HuH-7.5 (cell line): Measurements from ENCODE around the gene CDX2.
"Not testable (repeated sequence)": the region's sequence is repeated elsewhere in the genome, so short reads cannot be mapped to it uniquely, and the experiment has no call there.

Experiments used
- DNase-seq: peaks from one replicate; pipeline ENCODE4 v3.0.0; 2011; ENCODE audit warnings: low spot score

Gene CDX2

DNA sequence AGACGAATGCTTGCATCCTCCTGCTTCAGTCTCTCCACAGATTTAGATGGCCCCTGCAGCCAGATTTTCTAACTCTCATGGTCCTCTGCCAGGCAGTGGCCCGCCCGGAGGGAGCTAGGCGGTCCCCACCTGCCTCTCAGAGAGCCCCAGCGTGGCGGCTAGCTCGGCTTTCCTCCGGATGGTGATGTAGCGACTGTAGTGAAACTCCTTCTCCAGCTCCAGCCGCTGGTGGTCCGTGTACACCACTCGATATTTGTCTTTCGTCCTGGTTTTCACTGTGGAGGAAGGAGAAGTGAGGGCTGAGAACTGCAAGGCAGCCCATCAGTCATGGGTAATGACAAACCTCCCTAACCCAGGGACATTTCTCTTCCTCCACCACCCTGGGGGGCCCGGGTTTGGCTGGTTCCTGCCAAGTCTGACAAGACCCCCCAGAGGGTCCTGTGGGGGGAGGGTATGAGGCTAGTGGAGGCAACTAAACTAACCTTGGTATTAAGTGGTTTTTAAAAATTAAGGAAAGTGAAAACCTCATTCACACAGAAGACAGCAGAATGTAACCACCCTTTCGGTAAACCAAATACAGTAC lies 4.3 kb downstream of the CDX2 start:
- DNase-seq: no peak

DNA sequence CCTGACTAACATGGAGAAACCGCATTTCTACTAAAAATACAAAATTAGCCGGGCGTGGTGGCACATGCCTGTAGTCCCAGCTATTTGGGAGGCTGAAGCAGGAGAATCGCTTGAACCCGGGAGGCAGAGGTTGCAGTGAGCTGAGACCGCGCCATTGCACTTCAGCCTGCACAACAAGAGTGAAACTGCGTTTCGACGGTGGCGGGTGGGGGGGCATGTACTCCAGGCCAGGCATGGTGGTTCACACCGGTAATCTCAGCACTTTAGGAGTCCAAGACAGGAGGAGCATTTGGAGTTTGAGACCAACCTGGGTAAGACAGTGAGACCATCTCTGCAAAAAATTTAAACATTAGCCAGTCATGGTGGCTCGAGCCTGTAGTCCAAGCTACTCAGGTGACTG lies 4.9 kb downstream of the CDX2 start:
- DNase-seq: not testable (repeated sequence)

DNA sequence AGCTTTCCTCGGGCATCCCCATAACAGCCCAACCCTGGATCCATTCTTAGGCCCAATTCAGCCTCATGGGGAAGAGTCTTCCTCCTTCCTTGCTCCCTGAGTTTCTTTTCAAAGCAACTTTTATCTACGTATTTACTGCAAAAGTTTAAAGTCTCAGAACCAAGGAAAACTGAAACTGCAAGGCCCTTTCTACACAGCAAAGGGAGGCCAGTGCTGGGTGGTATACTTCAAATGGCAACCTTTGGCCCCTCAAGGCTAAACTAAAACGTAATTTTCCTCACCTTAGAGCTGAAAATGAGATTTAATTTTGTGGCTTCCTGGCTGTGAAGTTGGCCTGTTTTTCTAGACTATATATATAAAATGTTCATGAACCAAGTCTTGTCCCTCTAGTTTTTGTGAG lies 5.6 kb downstream of the CDX2 start:
- no peak for DNase-seq

DNA sequence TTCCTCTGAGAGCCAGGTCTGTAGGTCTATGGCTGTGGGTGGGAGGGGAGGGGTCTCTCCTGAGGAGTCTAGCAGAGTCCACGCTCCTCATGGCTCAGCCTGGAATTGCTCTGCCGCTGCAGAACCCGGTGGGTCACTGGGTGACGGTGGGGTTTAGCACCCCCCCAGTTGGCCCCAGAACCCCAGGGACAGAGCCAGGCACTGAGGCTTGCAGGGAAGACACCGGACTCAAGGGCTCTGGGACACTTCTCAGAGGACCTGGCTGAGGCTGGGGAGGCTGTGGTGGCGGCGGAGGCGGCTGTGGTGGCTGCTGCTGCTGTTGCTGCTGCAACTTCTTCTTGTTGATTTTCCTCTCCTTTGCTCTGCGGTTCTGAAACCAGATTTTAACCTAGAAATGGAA lies 6.1 kb downstream of the CDX2 start:
- no peak for DNase-seq

DNA sequence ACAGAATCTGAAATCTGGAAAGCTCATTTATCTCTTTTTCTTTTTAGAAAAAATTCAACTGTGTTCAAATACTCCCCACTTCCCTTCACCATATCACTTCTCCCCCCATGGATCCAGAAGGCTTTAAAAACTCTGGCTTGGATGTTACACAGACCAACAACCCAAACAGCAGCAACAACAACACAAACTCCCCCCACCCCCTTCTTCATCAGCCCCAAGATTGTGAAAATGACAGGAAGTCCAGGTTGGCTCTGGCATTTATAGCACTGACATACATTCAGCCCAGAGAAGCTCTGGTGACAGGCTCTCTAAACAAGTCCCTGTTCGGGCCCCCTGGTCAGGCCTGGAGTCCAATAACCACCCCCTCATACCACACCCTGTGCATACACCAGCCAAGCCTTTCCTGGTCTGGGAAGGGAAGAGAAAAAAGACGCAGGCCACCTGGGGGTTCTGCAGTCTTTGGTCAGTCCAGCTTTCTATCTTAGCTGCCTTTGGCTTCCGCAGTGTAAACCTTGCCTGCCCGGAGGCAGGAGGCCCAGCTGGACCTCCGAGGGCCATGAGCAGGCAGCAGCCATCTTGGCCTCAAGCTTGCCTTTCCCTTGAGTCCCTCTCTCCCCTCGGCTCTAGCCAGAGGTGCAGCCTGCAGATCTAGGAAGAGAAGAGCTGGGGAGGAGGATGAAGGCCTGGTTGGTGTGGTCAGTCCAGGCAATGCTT lies 6.8 kb downstream of the CDX2 start:
- peak; percentile 62 for DNase-seq

- DNase-seq: no peak
Measured at GRCh38 chr13:27961227-27962085, 7.7 kb downstream of the CDX2 start.

DNA sequence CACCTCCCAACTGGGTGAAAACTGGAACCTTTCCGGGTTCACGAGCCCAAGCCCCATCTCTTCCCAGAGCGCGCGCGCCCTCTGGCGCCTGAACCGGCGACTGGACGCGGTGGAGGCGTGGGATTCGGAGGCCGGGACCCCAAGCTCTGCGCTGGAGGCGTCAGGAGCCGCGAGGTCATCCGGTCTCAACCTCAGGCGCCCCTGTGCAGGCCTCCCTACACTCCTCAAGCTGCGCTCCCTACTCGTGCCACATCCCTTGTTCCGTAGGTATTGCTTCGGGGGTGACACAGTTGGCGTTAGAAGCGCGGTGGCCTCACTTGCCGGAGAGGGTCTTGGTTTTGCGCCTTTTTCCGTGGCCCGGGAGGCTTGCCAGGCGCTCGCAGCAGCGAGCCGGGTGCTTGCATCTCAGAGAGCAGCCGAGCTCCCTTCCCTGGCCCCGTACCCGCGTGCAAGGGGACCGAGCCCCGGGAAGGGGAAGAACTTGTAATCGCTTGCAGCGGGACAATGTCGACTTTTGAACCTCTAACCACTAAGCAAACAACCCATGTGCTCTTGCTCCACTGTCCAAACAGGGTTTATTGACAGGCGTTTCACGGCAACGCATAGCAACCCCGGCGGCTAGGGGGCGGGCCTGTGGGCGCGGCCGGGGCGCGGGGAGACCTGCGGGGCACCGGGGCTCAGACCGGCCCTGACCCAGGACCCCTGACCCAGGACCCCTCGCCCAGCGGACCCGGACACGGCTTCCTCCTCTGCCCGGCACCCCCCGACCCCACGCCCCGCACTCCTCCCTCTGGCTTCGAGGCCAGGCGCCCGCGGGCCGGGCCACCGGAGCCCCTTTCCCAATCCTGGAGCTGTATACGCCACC lies 8.5 kb downstream of the CDX2 start:
- DNase-seq: peak; percentile 90

DNA sequence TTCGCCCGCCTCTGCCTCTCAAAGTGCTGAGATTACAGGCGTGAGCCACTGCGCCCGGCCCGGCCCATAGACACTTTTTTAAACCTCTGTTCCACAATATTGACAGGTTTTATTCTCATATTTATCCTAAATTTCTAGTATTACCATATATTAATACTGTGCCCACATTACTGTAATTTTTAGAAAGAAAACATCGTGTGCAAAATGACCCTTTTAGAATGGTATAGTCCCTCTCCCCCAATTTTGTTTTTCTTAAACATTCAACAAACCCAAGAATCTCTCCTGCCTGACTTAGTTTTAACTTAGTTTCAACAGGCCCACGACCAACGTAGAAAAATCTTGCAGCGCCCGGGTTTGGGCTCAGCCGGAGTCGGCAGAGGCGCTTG lies 9.1 kb downstream of the CDX2 start:
- no peak for DNase-seq

DNA sequence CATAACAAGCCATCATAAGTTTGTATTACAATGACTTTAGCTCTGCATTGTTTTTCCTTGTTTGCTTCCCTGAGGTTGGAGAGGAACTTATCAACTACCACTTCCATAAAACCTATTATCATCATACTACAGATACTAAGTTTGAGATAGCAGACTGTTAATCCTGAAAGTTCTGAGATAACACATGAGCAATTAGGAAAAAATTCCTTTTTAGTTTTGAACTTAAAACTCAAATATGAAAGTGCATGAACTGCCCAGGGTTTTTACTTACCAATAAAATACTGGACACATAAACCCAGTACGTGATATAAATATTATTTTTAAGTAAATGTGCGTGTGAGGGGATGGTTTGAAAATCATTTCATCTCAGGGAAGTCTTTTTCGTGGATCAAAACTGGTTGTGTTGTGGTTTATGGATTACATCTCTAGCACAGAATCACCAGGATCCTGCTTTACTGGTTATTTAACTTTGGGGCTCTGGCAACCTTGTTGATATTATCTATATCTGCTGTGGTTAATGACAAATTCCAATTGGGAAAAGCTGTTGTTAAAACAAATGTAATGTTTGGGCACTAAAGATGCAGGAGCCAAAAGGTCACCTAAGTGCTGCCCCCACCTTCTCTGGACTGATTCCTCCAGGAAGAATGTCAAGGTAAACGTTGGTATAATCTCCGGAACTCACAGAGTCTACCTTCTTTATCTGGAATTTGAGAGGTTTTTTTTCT lies 12.4 kb downstream of the CDX2 start:
- DNase-seq: no peak

DNA sequence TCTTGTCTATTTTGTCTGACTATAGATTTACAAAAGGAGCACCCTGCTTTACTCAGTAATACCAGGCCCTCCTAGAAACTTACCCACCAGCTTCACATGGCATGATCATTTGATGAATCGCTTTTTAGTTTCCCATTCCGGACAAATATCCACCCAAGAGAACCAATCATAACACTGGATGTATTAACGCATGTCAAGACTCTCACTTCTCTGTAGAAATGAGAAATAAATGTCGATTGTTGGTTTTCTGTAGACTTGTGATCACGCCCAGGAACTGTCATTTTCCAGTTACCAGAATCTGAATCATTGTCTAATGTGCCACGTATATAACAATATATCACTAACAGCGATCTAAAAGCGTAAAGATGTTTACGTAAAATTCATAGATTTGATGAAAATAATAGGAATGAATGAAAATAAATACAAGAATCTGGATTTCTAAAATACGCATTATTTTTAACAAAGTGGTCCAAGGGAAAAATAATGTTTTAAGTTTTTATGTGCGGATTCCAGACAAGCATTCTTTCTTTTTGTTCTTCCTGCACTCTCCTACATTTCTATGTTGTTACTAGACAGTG lies 14.0 kb downstream of the CDX2 start:
- no peak for DNase-seq

GRCh38 chr13:27954406-27954851 lies 14.7 kb downstream of the CDX2 start:
- DNase-seq: no peak

DNA sequence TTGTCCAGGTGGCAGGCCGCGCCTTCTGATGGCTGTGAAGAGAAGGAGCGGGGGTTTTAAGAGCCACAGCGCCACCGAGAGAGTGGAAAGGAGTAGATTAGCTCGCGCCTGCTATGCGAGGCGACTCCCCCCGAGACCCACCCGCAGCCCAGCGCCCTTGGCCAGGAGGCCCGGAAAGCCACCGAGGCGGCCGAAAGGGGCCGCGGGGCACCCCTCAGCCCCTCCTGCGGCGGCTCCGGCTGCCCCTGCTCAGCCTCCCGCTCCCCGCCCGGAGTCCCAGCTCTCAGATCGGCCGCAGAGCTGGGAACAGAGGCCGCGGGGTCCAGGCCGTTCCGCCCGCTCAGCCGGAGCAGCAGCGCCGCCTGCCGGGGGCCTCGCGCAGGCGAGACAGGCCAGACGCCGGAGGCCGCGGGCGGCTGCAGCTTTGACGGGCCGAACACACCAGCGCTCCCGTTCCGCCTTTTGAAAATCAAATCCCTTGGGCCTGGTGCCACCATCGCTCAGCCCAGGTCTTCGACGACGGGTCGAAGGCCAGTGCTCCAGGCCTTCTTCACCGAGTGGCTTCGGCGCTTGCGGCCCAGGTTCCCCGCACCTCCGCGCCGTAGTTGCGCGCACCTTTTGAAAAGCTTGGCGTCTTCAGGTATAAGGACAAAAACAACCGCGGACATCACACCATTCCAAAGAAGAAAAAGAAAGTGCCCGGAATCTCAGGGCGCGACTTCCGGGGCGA lies 15.3 kb downstream of the CDX2 start:
- DNase-seq: peak; percentile 65

GRCh38 chr13:27952876-27953675 lies 16.0 kb downstream of the CDX2 start:
- no peak for DNase-seq

DNA sequence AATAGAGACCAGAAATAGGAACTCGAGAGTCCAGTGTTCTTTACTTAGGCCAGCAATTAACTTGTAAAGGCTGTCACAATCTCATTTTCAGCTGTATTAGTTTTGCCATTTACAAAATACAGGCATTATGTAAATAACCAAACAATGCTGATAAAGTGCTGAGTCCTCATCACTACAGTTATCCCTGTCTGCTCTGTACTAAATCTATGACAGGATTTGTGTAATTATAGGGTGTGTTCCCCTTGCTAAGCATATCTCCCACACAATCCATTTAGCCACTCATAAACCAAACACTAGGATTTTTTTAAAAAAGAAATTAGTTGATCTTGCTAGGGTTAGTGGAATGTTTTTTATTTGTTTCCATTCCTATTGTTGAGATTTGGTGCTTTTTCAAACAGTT lies 26.1 kb downstream of the CDX2 start:
- DNase-seq: no peak

GRCh38 chr13:27933580-27934328 lies 35.4 kb downstream of the CDX2 start:
- DNase-seq: no peak

DNA sequence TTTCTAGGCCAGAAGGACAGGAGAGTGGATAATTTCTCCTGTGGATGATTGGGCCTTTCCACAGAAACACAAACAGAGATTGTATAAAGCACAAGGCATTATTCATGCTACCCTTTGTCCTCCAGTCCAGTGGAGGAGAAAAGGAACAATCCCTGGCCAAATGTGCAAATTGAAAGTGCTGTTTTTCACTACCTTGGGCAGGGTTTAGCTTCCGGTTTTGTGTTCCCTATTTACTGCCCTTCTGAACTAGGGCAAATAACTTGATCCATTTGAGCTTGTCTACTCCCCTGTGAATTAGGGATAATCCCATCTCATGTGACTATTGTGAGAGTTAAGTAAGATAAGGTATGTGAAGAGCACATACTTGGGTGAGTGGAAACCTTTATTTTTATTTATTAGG lies 36.0 kb downstream of the CDX2 start:
- DNase-seq: no peak

- DNase-seq: no peak
Measured at GRCh38 chr13:27929868-27930267, 39.2 kb downstream of the CDX2 start.

DNA sequence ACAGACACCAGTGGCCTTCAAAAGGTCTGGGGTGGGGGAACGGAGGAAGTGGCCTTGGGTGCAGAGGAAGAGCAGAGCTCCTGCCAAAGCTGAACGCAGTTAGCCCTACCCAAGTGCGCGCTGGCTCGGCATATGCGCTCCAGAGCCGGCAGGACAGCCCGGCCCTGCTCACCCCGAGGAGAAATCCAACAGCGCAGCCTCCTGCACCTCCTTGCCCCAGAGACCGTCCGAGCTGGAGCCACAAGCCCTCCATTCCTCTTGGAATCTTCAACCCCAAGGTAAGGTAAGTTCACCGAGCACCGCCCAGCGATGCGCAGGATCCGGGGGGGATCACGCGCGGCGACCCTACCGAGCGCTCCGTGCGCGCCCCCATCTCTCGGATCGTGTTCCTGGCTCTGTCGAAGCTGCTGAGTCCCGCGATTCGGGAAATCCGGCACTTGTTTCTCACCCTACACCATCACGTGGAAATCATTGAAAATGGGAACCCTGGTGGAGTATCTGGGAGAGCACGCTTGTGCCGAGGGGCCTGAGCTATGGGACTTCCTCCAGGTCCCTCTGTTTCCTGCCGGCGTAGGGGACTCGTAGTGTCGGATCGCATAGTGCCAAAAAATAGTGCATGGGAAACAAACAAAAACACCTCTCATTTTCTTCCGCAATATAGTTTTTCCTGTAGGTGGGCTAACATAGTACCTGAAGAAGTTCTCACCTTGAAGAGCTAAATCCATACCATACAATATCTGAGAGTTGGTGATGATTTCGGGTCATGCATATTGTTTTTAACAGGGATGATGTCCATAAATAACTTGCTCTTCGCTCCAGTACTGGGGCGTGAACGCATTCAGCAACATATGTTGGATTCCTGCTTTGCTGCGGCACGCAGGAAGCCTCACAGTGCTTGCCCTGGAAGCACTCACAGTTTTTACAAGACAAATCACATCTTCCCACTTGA lies 40.0 kb downstream of the CDX2 start:
- DNase-seq: no peak
